A549 (cell line): ENCODE results near the gene MEX3C. TPM values are rescaled to one million over a fixed set of nuclear protein-coding genes. Genes with fewer than 3 reads are reported as not detected.

Experiments used
- ATAC-seq, 2 experiments: fragments of 200-7000 bp in 1 of 2; fragments of >200 bp in 1 of 2; cut with Nextera tagmentation in 1 of 2; cut with Tn5 transposase in 1 of 2; 3 replicates each; pipeline versions ENCODE4 v1.8.0 to v1.9.1; 2018 to 2020; ENCODE audit warnings: mild to moderate bottlenecking in 1 of 2, moderate library complexity in 1 of 2
- CTCF ChIA-PET: fragments of 300-600 bp; sonication (Branson Sonifier 250); formaldehyde crosslinking; extraction: SDS; loops from one replicate; lab custom pipeline; 2021; ENCODE audit warnings: antibody characterized with exemption, inconsistent platforms; lab: Yijun Ruan, JAX
- POLR2A ChIA-PET: fragments of 350-600 bp; formaldehyde crosslinking; extraction: SDS; loops from one replicate; lab custom pipeline; 2021; ENCODE audit warnings: antibody characterized with exemption, inconsistent platforms; lab: Yijun Ruan, JAX
- DNase-seq, 2 experiments: peaks; one replicate each; pipeline versions ENCODE4 v3.0.0 to v3.0.0-alpha.2; 2011 to 2016; ENCODE audit warnings: low read depth in 1 of 2, low spot score in 1 of 2
- FAIRE-seq: peaks from 2 replicates; lab custom pipeline; 2011; peaks lifted over from hg19 to GRCh38; lab: Jason Lieb, UNC
- H3K27ac ChIP-seq, 2 experiments: fragments of >200 bp; sonication (Bioruptor Twin); formaldehyde crosslinking; 3 replicates each; pipeline ENCODE4 v1.5.1; 2016 to 2017
- H3K4me1 ChIP-seq: fragments of >200 bp; sonication (Bioruptor Twin); formaldehyde crosslinking; 3 replicates; pipeline ENCODE4 v1.6.1; 2016
- H3K4me2 ChIP-seq: fragments of >200 bp; sonication (Bioruptor Twin); formaldehyde crosslinking; 3 replicates; pipeline ENCODE4 v1.6.1; 2016
- H3K4me3 ChIP-seq: fragments of >200 bp; sonication (Bioruptor Twin); formaldehyde crosslinking; 3 replicates; pipeline ENCODE4 v1.5.1; 2016
- H3K9me3 ChIP-seq: fragments of >200 bp; sonication (Bioruptor Twin); formaldehyde crosslinking; 3 replicates; pipeline ENCODE4 v1.6.1; 2016
- CBX2 ChIP-seq: fragments of 200-600 bp; sonication (generic); IDR thresholded peaks from 2 replicates; pipeline ENCODE4 v1.6.1; 2016; ENCODE audit warnings: low read depth, mild to moderate bottlenecking, borderline replicate concordance
- E2F6 ChIP-seq: IDR thresholded peaks from 2 replicates; pipeline ENCODE4 v1.6.1; 2012; ENCODE audit warnings: low read depth, borderline replicate concordance
- EHF ChIP-seq: fragments of 250-450 bp; sonication (Bioruptor Pico); IDR thresholded peaks from 2 replicates; pipeline ENCODE4 v1.5.0; 2020; ENCODE audit warnings: mild to moderate bottlenecking
- ESRRA ChIP-seq: fragments of 150-350 bp; IDR thresholded peaks from 2 replicates; pipeline ENCODE4 v1.6.1; 2014; ENCODE audit warnings: mild to moderate bottlenecking, low read length, borderline replicate concordance
- FOSL2 ChIP-seq, 2 experiments: fragments of 450-650 bp in 1 of 2; fragments of >200 bp in 1 of 2; sonication (Bioruptor Twin) in 1 of 2; formaldehyde crosslinking; IDR thresholded peaks; 2 replicates each; pipeline versions ENCODE4 v1.5.0 to v1.6.1; 2016 to 2020; ENCODE audit warnings: mild to moderate bottlenecking in 1 of 2, moderate library complexity in 1 of 2
- GATA3 ChIP-seq: IDR thresholded peaks from 2 replicates; pipeline ENCODE4 v1.6.1; 2012; ENCODE audit warnings: borderline replicate concordance
- HDAC2 ChIP-seq: fragments of 200-600 bp; sonication (generic); IDR thresholded peaks from 2 replicates; pipeline ENCODE4 v1.6.1; 2016
- HOXA7 ChIP-seq: fragments of 250-450 bp; sonication (Bioruptor Pico); IDR thresholded peaks from 2 replicates; pipeline ENCODE4 v1.5.0; 2020; ENCODE audit warnings: mild to moderate bottlenecking, moderate library complexity
- HOXB13 ChIP-seq: fragments of 250-450 bp; sonication (Bioruptor Pico); IDR thresholded peaks from 2 replicates; pipeline ENCODE4 v1.5.0; 2020; ENCODE audit warnings: low read depth, mild to moderate bottlenecking, moderate library complexity
- HOXB5 ChIP-seq: fragments of 250-450 bp; sonication (Bioruptor Pico); IDR thresholded peaks from 2 replicates; pipeline ENCODE4 v1.5.0; 2020; ENCODE audit warnings: mild to moderate bottlenecking, moderate library complexity
- KDM1A ChIP-seq: fragments of 200-600 bp; sonication (generic); IDR thresholded peaks from 2 replicates; pipeline ENCODE4 v1.6.1; 2016; ENCODE audit warnings: low read depth, mild to moderate bottlenecking
- MAFK ChIP-seq: fragments of 450-650 bp; IDR thresholded peaks from 2 replicates; pipeline ENCODE4 v1.6.1; 2014; ENCODE audit not compliant: partially characterized antibody
- MAX ChIP-seq: IDR thresholded peaks from 2 replicates; pipeline ENCODE4 v1.6.1; 2012
- MYC ChIP-seq: IDR thresholded peaks from 2 replicates; pipeline ENCODE4 v1.6.1; 2012; ENCODE audit warnings: mild to moderate bottlenecking, inconsistent platforms, low read length, improper control_type of control experiment, borderline replicate concordance
- NFE2L2 ChIP-seq: fragments of 150-350 bp; conservative IDR thresholded peaks from 2 replicates; pipeline ENCODE4 v1.6.1; 2014; ENCODE audit warnings: low read length
- NPAS2 ChIP-seq: fragments of 250-450 bp; sonication (Bioruptor Pico); IDR thresholded peaks from 2 replicates; pipeline ENCODE4 v1.8.0; 2022; ENCODE audit warnings: mild to moderate bottlenecking, moderate library complexity, borderline replicate concordance
- PHF8 ChIP-seq: fragments of 200-600 bp; sonication (generic); IDR thresholded peaks from 2 replicates; pipeline ENCODE4 v1.6.1; 2016; ENCODE audit warnings: low read depth, mild to moderate bottlenecking, antibody characterized with exemption, moderate library complexity, borderline replicate concordance
- RCOR1 ChIP-seq: fragments of 150-350 bp; IDR thresholded peaks from 2 replicates; pipeline ENCODE4 v1.6.1; 2014; ENCODE audit warnings: antibody characterized with exemption, low read length, low read depth
- REST ChIP-seq: fragments of 200-600 bp; sonication (generic); IDR thresholded peaks from 2 replicates; pipeline ENCODE4 v1.6.1; 2016; ENCODE audit warnings: antibody characterized with exemption, mild to moderate bottlenecking, moderate library complexity
- SMC3 ChIP-seq: fragments of >200 bp; sonication (Bioruptor Twin); formaldehyde crosslinking; IDR thresholded peaks from 3 replicates; pipeline ENCODE4 v1.6.1; 2018; ENCODE audit warnings: inconsistent platforms
- TP53 ChIP-seq: fragments of 250-450 bp; sonication (Bioruptor Pico); IDR thresholded peaks from 2 replicates; pipeline ENCODE4 v1.5.0; 2021; ENCODE audit warnings: mild to moderate bottlenecking, moderate library complexity
- WGBS: methylation state at CpG from one replicate; pipeline ENCODE4 v1.1.6; 2017; ENCODE audit errors: missing lambda C conversion rate; 5-methylcytosine and 5-hydroxymethylcytosine counted together
- polyA plus RNA-seq, 4 experiments: library from polyadenylated mRNA; depleted of rRNA in 3 of 4; stranded (reverse); fragments of >200 nt; fragmentation: RNase III in 1 of 4; extraction: RNeasy Plus Mini Kit Qiagen cat#74134 plus additional on column Dnase treatment in 1 of 4; gene quantifications; 2 replicates in 3 of 4; 3 replicates in 1 of 4; pipeline ENCODE4 v1.2.3, GENCODE V29; 2011 to 2017

MEX3C gene
- polyA plus RNA-seq, 2 of the 4 experiments (the other 2 are of a cell fraction): 17.2 to 48.5 TPM

GRCh38 chr18:51235009-51235789, 37.7 kb upstream of the MEX3C start:
- DNase-seq: peak; percentile 48 to 55

GRCh38 chr18:51234117-51235008, 36.9 kb upstream of the MEX3C start:
- peak; percentile 58 to 65; a peak in 3 of 6 replicates for ATAC-seq
- TF ChIP-seq NPAS2 (CRISPR knock-in tag): no peak
- TF ChIP-seq NFE2L2: no peak
- TF ChIP-seq ESRRA: no peak
- TF ChIP-seq MAFK: peak; percentile 42
- Histone ChIP-seq H3K9me3 (no peaks in the 10 kb centered on the region), H3K4me3 (no peak overlapping the region), H3K27ac (peak overlapping the region; percentile 54 to 76; a peak in 5 of 6 replicates), H3K4me1 (peaks cover 31% of the 10 kb centered on the region), H3K4me2 (peak overlapping the region; percentile 72)
- ChIA-PET CTCF (interaction anchor here (1.2 to 1.7 kb wide), 2 partner anchors 45 to 96 kb away, joined by 3 to 4 read pairs; no protein-coding TSS in a partner anchor), POLR2A (interaction anchor here (2.3 kb wide), 1 partner anchor 37 kb away, joined by 24 read pairs; the partner anchor contains the start of gene MEX3C)
- WGBS: 56% methylated on average over 11 of the region's 11 CpGs
- FAIRE-seq: no peak
- DNase-seq: peak in 1 of 2 experiments; percentile 9

More at GRCh38 chr18:51235009-51235789, 37.7 kb upstream of the MEX3C start:
- WGBS: 14% methylated on average over 6 of the region's 6 CpGs
- ATAC-seq (peak; percentile 89), FAIRE-seq (no peak)
- H3K4me3 ChIP-seq: no peak overlapping the region
- no peaks in the 10 kb centered on the region for H3K9me3 ChIP-seq
- peak overlapping the region; percentile 54 to 76 for H3K27ac ChIP-seq
- 0 out of 2 replicates have a peak, but pooled peaks have one; percentile 29 for TF ChIP-seq MAX
- TF ChIP-seq FOSL2 (IDR thresholded peaks at IDR 0.05): 0 out of 2 replicates have a peak, but pooled peaks have one; percentile 14
- no peak; the same call in 1 of the 2 replicates for TF ChIP-seq FOSL2 (CRISPR knock-in tag; IDR thresholded peaks at IDR 0.05)
- TF ChIP-seq GATA3: no peak
- peak; percentile 23; the same call in 1 of the 2 replicates for TF ChIP-seq E2F6
- POLR2A ChIA-PET: interaction anchor here (2.3 kb wide), 1 partner anchor 38 kb away, joined by 24 read pairs; the partner anchor contains the start of gene MEX3C
- H3K4me2 ChIP-seq: peak overlapping the region; percentile 72
- H3K4me1 ChIP-seq: peaks cover 31% of the 10 kb centered on the region
- CTCF ChIA-PET: interaction anchor here (1.0 to 1.7 kb wide), 3 partner anchors 40 to 95 kb away, joined by 3 to 4 read pairs (median 4); no protein-coding TSS in a partner anchor

- H3K4me1 ChIP-seq: peaks cover 3% of the 10 kb centered on the region
- no peak for TF ChIP-seq MYC
- no peak for TF ChIP-seq HDAC2
- no peak for TF ChIP-seq RCOR1
- TF ChIP-seq SMC3: no peak
- no peak for TF ChIP-seq TP53 (CRISPR knock-in tag)
- no peak for TF ChIP-seq EHF
- TF ChIP-seq CBX2: no peak
- no peak for TF ChIP-seq HOXB5 (CRISPR knock-in tag)
- TF ChIP-seq HOXA7: no peak
- TF ChIP-seq PHF8: no peak
- TF ChIP-seq HOXB13 (CRISPR knock-in tag): no peak
- TF ChIP-seq REST: no peak
- TF ChIP-seq KDM1A: no peak
- no peak for TF ChIP-seq GATA3
- no peak for TF ChIP-seq MAX
- 42% methylated on average over 2 of the region's 4 CpGs for WGBS
- no peak overlapping the region for H3K4me2 ChIP-seq
- no peak overlapping the region for H3K4me3 ChIP-seq
- CTCF ChIA-PET: no interaction called here
- no peak overlapping the region for H3K27ac ChIP-seq
- FAIRE-seq (no peak), DNase-seq (no peak), ATAC-seq (no peak)
- H3K9me3 ChIP-seq: no peaks in the 10 kb centered on the region
- POLR2A ChIA-PET: no interaction called here
These were observed 31.8 kb upstream of the MEX3C start for GRCh38 chr18:51229328-51229727.
